Measurements from ENCODE around the gene PTPRG.

PTPRG gene

DNA sequence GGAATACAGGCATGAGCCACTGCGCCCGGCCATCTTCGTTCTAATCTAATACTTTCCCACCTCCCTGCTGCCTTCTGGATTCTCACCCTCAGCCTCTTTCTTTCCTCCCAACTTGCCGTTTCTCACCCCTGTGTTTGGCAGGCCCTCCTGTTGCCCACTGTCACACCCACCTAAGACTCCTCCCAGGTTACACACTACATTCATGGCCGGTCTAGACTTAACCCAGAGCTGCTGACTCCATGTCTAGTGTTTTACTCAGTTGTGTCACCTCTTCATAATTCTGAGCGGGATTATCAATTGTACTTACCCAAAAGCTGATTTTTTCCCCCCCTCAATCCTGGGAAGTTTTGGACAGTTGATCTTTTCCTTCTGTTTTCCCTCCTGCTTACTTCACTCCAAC is 588.2 kb downstream of the PTPRG start:
- H3K9me3 Mint-ChIP-seq, result no peaks in the 10 kb centered on the region
- no peaks in the 10 kb centered on the region for H3K36me3 Mint-ChIP-seq
- no peak overlapping the region for H3K27ac Mint-ChIP-seq
- ATAC-seq, result no peak
- no peaks in the 10 kb centered on the region for H3K4me1 Mint-ChIP-seq
- no peak overlapping the region for H3K4me3 Mint-ChIP-seq
- no peaks in the 10 kb centered on the region for H3K27me3 Mint-ChIP-seq

DNA sequence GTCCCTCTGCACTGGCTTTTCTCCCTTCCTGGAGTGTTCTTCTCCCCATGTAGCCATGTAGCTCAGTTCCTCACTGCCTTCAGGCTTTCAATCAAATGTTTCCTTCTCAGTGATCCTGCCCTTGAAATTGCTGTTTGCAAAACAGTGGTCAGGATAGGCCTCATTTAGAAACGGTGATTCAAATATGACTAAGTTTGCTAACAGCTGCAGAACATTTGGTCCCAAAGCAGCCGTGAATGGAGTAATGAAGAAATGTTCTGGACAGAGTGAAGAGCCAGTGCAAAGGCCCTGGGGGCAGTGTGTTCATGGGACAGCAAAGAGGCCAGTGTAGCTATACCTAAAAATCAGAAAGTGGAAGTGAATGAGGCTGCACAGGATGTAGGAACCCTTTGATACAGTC is 588.6 kb downstream of the PTPRG start:
- no peak overlapping the region for H3K27ac Mint-ChIP-seq
- ATAC-seq, result no peak
- H3K4me3 Mint-ChIP-seq, result no peak overlapping the region
- no peaks in the 10 kb centered on the region for H3K27me3 Mint-ChIP-seq
- H3K36me3 Mint-ChIP-seq, result no peaks in the 10 kb centered on the region
- no peaks in the 10 kb centered on the region for H3K9me3 Mint-ChIP-seq
- no peaks in the 10 kb centered on the region for H3K4me1 Mint-ChIP-seq

DNA sequence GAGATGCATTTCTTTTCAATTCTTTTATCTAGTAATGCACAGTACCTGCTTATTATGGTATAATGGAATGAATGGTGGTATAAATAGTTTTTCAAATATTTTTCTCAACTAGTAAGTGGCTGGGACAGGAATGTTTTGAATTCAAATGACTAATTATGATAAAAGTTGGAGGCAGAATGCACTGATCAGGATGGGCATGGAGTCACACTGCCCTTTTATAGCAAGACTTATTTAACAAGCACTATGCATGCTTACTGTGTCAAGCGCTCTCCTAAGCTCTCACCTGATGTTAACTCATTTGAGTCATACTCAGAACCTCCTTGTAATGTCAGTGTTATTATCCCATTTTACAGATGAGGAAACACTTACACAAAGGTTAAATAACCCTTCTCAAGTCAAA is 590.2 kb downstream of the PTPRG start:
- H3K27ac Mint-ChIP-seq, result no peak overlapping the region
- no peaks in the 10 kb centered on the region for H3K9me3 Mint-ChIP-seq
- H3K27me3 Mint-ChIP-seq, result no peaks in the 10 kb centered on the region
- ATAC-seq, result no peak
- H3K4me1 Mint-ChIP-seq, result no peaks in the 10 kb centered on the region
- H3K4me3 Mint-ChIP-seq, result no peak overlapping the region
- no peaks in the 10 kb centered on the region for H3K36me3 Mint-ChIP-seq

DNA sequence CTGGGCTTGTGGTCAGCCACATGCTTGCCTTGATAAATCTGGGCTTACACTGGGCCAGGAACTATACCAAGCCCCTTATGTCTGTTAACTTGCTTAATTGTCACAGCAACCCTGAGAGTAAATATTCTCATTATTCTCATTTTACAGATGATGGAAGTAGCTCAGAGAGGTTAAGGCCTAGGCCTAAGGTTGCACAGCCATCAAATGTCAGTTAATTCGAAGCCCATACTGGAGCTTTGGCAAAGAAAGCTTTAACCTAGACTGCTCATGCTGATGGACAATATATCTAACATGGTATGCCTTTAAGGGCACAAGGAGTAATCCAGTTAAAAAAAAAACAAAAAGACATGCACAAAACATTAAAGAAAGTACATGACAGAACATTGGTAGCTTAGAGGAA is 591.9 kb downstream of the PTPRG start:
- H3K27me3 Mint-ChIP-seq, result no peaks in the 10 kb centered on the region
- H3K36me3 Mint-ChIP-seq, result peaks cover 6% of the 10 kb centered on the region
- no peaks in the 10 kb centered on the region for H3K4me1 Mint-ChIP-seq
- H3K9me3 Mint-ChIP-seq, result no peaks in the 10 kb centered on the region
- ATAC-seq, result no peak
- H3K4me3 Mint-ChIP-seq, result no peak overlapping the region
- no peak overlapping the region for H3K27ac Mint-ChIP-seq

DNA sequence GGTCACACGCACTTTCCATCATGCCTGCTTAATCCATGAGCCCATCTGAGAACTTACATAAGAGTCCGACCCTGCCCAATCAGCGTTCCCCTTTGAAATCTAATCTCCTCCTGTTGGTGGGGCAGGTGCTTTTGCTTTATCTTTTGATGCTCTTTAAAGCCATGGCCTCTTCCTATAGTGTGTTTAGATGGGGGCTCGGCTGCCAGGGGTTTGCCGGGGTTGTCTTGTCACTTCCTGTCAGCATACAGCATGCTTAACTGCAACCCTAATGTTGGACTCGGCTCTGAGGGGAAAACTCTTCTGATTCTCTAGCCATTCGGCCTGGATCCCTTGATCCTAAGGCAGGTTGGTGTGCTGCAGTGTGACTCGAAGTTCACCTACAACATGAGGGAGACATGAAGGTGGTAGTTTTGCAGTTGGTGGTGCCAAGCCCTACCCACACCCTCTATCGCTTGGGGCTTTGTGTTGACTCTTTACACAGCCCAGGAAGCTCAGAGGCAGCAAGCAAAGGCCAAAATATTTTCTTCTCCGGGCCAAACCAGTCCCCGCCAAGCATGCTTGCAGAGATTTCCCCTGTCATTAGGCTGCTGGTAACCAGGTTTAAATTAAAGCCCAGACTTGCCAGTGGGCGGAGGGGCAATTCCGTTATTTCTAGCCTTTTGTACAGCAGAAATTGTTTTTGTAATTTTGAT is 593.2 kb downstream of the PTPRG start:
- Mint-ChIP-seq H3K4me1 (no peaks in the 10 kb centered on the region), H3K27ac (no peak overlapping the region), H3K4me3 (no peak overlapping the region), H3K27me3 (no peaks in the 10 kb centered on the region), H3K9me3 (no peaks in the 10 kb centered on the region), H3K36me3 (peaks cover 6% of the 10 kb centered on the region)
- ATAC-seq, result no peak

DNA sequence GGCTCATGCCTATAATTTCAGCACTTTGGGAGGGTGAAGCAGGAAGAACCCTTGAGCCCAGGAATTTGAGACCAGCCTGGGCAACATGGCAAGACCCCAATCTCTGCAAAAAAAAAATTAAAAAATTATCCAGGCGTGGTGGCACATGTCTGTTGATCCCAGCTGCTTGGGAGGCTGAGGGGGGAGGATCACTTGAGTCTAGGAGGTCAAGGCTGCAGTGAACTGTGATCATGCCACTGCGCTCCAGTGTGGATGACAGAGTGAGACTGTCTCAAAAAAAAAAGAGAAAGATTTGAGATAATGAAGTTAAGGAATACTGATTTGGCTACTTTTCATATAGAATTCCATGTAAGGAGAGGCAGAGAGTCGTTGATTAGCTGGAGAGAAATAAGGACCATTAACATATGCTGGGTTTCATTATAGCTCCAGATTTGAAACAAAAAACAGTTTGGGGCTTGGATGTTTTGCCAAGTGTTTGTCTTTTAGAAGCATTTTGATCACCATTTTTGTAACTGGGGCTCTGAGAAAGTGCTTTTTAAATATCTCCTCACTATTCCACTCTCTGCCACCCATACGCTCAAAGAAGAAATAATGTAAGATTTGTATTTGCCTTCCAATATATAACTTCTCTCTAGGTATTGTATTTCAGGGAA is 597.8 kb downstream of the PTPRG start:
- H3K9me3 Mint-ChIP-seq, result no peaks in the 10 kb centered on the region
- ATAC-seq, result no peak
- no peaks in the 10 kb centered on the region for H3K4me1 Mint-ChIP-seq

DNA sequence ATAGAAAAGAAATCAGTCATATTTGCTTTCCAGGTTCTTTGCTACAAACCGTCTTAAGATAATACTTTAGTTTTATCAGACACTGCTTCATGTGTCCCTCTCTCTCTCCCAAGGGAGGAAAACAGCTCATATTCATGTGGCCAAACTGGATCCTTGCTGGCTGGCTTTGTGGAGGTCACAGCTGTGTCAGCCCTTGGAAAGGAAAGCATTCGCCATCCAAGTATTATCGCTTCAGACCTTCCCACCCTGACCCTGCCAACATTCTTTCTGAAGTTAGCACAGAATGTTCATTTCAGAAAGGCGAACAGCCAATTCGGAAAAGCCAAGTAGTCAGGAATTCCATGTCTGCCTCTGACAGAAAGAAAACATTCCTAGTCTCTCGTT is 598.3 kb downstream of the PTPRG start:
- Mint-ChIP-seq H3K27me3 (no peaks in the 10 kb centered on the region), H3K27ac (no peak overlapping the region), H3K36me3 (peaks cover 6% of the 10 kb centered on the region), H3K4me3 (no peak overlapping the region), H3K4me1 (no peaks in the 10 kb centered on the region), H3K9me3 (no peaks in the 10 kb centered on the region)
- no peak for ATAC-seq

More for the DNA sequence above, 597.8 kb downstream of the PTPRG start:
- Mint-ChIP-seq H3K27ac (no peak overlapping the region), H3K36me3 (peaks cover 6% of the 10 kb centered on the region), H3K27me3 (no peaks in the 10 kb centered on the region), H3K4me3 (no peak overlapping the region)

DNA sequence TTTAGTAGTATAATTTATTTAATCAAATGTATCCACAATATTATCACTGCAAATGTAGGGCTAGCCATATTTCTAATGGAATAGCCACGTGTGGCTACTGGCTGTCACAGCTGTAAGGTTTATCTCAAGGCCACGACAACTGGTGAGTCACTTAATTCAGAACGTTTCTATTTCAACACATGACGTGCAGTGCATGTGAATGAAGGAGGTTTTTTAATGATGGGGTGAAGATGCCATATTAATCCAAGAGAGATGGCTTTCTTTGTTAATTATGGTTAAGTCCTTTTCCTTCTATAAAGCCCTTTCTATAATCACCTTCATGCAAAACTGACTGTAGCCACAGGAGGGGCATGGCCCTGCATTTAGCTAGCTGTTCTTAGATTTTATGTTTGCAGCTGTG is 600.0 kb downstream of the PTPRG start:
- H3K27ac Mint-ChIP-seq, result no peak overlapping the region
- no peak overlapping the region for H3K4me3 Mint-ChIP-seq

DNA sequence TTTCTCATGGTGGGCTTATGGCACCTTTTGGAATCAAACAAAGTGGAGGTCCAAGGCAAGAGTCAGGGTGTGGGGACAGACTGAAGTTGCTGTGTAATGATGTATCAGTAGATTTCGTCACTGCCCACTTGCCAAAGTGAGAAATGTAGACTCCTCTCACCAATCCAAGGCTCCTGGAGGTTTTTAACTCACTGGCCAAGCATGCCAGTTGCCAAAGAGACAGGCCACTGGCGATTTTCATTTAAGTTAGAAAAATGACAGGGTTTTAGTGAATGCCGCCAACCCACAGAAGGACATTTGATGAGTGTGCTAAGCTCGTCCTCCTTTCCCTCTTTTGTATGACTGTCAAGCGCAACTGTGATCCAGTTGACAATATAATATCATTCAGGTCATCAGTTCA is 602.8 kb downstream of the PTPRG start:
- Mint-ChIP-seq H3K4me1 (no peaks in the 10 kb centered on the region), H3K27me3 (no peaks in the 10 kb centered on the region), H3K4me3 (no peak overlapping the region), H3K36me3 (no peaks in the 10 kb centered on the region), H3K27ac (no peak overlapping the region), H3K9me3 (no peaks in the 10 kb centered on the region)
- ATAC-seq, result no peak

More for the DNA sequence above, 600.0 kb downstream of the PTPRG start:
- Mint-ChIP-seq H3K9me3 (no peaks in the 10 kb centered on the region), H3K4me1 (no peaks in the 10 kb centered on the region), H3K36me3 (peaks cover 6% of the 10 kb centered on the region), H3K27me3 (no peaks in the 10 kb centered on the region)
- ATAC-seq, result no peak

DNA sequence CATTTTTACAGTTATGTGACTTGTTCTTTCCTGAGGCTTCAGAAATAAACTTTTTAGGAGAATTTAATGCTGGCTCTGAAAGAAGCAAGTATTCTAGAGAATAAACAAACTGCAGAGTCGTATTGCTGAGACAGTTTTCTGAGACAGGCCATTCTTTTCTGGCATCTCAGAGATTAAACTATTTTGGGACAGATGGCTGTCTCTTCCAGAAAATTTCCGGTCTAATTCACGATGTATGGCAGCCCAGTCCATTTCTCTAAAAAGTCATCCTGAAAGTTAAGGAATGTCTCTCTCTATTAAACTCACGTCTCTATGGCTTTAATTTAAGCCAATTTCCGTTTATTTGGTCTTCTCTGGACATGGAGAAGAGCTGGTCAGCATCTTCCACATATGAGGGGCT is 603.4 kb downstream of the PTPRG start:
- H3K9me3 Mint-ChIP-seq, result no peaks in the 10 kb centered on the region

DNA sequence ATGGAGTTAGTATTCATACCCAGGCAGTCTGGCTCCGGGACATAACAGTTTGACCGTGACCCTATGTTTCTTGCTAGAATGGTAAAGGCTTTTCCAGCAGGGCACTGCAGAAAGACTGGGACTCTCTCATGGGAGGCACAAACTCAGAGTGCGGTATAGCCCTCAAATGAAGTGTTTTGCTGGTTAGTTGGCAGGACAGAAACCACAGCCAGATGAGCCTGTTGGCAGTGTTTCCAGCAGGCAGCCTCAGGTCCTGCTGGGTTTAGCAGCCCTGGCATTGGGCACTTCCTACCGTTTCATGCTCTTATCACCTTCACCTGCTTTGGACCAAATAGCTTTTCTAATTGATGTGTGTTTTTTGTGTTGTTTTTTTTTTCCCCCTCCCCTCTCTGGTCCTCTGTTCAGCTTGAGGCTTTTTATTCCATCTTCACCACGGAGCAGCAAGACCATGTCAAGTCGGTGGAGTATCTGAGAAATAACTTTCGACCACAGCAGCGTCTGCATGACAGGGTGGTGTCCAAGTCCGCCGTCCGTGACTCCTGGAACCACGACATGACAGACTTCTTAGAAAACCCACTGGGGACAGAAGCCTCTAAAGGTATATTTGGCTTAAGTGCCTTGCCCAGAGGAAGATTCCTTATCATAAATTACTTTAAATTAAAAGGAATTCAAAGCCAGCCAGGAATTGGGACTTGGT is 606.3 kb downstream of the PTPRG start:
- no peak overlapping the region for H3K27ac Mint-ChIP-seq
- no peak overlapping the region for H3K4me3 Mint-ChIP-seq
- peaks cover 3% of the 10 kb centered on the region for H3K9me3 Mint-ChIP-seq
- no peaks in the 10 kb centered on the region for H3K4me1 Mint-ChIP-seq
- ATAC-seq, result no peak
- H3K27me3 Mint-ChIP-seq, result no peaks in the 10 kb centered on the region
- peaks cover 6% of the 10 kb centered on the region for H3K36me3 Mint-ChIP-seq

More for the DNA sequence above, 603.4 kb downstream of the PTPRG start:
- Mint-ChIP-seq H3K36me3 (no peaks in the 10 kb centered on the region), H3K4me1 (no peaks in the 10 kb centered on the region), H3K27ac (no peak overlapping the region), H3K4me3 (no peak overlapping the region), H3K27me3 (no peaks in the 10 kb centered on the region)
- ATAC-seq, result no peak

DNA sequence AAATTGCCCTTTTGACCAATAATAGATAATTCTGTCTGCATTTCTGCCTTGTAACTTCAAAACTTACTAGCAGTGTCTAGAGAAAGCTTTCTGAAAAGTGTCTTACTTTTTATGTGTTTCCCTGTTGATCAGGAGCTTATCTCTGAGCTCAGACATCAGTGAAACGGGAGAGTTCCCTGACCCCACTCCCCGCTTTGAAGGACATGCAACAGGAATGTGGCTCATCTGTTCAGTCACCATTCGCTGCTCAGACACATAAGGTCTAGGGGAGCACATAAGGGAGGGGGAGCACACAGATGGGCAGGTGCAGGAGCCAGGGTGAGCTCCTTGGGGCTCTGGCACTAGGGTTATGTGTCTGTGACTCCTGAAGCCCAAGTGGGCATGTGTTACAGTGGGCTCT is 607.0 kb downstream of the PTPRG start:
- peak; percentile 12 for ATAC-seq
- Mint-ChIP-seq H3K27ac (no peak overlapping the region), H3K4me1 (no peaks in the 10 kb centered on the region), H3K36me3 (peaks cover 6% of the 10 kb centered on the region), H3K27me3 (no peaks in the 10 kb centered on the region), H3K4me3 (no peak overlapping the region), H3K9me3 (peaks cover 3% of the 10 kb centered on the region)

DNA sequence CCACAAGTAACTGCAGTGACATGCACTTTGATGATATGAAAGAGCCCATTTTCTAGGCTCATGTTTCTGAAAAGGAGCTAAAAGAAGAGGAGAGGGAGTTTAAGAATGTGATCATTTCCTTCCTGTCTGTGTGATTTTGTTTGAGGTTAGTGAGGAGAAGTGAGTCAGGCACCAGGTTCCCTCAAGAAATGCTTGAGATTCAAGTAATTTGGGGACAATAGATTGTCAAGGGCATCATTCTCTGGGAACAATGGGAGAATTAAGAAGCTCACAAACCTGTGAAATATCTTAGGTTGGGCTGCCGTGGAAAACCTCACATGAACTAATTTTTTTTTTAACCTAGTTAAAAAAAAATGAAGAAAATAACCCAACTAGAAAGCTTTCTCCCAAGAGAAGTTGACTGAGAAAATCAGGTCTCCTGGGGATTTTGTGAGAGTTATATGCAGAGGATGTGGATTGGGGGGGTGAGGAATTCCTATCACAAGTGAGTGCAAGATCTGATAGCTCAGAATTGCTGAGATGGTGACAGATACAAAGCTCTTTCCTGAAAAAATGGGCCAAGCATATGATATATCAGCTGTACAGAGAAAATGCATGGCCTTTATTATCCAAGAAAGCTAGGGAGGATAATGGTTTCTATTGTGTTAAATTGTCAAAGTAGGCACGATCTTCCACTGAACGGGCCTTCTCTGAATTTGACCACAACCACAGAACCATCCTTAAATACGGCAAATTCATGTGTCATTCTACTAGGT is 608.7 kb downstream of the PTPRG start:
- Mint-ChIP-seq H3K4me3 (no peak overlapping the region), H3K4me1 (no peaks in the 10 kb centered on the region), H3K27me3 (no peaks in the 10 kb centered on the region), H3K27ac (no peak overlapping the region), H3K9me3 (peaks cover 3% of the 10 kb centered on the region), H3K36me3 (peaks cover 6% of the 10 kb centered on the region)
- no peak for ATAC-seq

DNA sequence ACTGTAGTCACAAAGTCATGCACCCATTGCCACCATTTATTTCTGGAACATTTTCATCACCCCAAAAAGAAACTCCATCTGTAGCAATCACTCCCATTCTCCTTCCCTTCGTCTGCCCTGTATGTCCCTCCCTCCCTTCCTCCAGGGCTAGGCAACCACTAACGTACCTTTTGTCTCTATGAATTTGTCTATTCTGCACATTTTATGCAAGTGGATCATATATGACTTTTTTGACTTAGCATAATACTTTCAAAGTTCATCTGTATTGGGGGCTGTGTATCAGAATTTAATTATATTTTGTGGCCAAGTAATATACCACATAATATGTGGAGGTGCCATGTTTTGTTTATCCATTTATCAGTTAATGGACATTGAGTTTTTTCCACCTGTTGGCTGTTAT is 610.4 kb downstream of the PTPRG start:
- no peak for ATAC-seq
- peaks cover 3% of the 10 kb centered on the region for H3K9me3 Mint-ChIP-seq
- H3K4me1 Mint-ChIP-seq, result no peaks in the 10 kb centered on the region

DNA sequence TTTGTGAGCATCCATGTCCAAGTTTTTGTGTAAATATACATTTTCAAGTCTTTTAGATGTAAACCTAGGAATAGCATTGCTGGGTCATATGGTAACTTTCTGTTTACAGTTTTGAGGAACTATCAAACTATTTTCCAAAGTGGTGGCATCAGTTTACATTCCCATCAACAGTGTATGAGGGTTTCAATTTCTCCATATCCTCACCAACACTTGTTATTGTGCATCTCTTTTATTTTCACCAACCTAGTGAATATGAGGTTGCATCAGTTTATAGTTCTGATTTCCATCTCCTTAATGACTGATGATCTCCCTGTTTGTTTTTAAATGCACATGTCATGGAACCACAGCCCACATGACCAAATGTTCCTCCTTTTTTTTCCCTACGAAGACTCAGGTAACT is 610.8 kb downstream of the PTPRG start:
- ATAC-seq, result no peak
- H3K27me3 Mint-ChIP-seq, result no peaks in the 10 kb centered on the region
- peaks cover 6% of the 10 kb centered on the region for H3K36me3 Mint-ChIP-seq
- H3K4me1 Mint-ChIP-seq, result no peaks in the 10 kb centered on the region
- no peak overlapping the region for H3K27ac Mint-ChIP-seq
- no peak overlapping the region for H3K4me3 Mint-ChIP-seq
- H3K9me3 Mint-ChIP-seq, result peaks cover 3% of the 10 kb centered on the region

More for the DNA sequence above, 610.4 kb downstream of the PTPRG start:
- no peak overlapping the region for H3K27ac Mint-ChIP-seq
- no peak overlapping the region for H3K4me3 Mint-ChIP-seq
- peaks cover 6% of the 10 kb centered on the region for H3K36me3 Mint-ChIP-seq
- H3K27me3 Mint-ChIP-seq, result no peaks in the 10 kb centered on the region
